HG03469 (cell line): Measurements from ENCODE around the gene TSKS.
"Not testable (repeated sequence)": the region's sequence is repeated elsewhere in the genome, so short reads cannot be mapped to it uniquely, and the experiment has no call there.

Experiments
- ATAC-seq: cut with Tn5 transposase; IDR thresholded peaks from one replicate; pipeline ENCODE4 v1.9.1; 2021; ENCODE audit warnings: mild to moderate bottlenecking, moderate library complexity, moderate number of reproducible peaks; ENCODE audit not compliant: unreplicated experiment

The TSKS gene

GRCh38 chr19:49727217-49728030, 35.7 kb downstream of the TSKS start:
- ATAC-seq: no peak

GRCh38 chr19:49719420-49719819, 43.7 kb downstream of the TSKS start:
- ATAC-seq: not testable (repeated sequence)

DNA sequence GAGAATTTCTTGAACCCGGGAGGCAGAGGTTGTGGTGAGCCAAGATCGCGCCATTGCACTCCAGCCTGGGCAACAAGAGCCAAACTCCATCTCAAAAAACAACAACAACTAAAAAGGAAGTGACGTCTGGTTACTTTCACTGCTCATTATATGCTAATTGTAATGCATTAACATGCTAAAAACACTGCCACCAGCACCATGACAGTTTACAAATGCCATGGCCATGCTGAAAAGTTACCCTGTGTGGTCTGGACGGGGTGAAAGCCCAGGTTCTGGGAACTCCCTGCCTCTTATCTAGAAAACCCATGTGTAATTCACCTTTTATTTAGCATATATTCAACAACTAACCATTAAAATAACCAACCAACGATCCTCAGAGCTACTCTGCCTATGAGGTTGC, 44.1 kb downstream of the TSKS start:
- no peak for ATAC-seq

GRCh38 chr19:49718511-49718910, 44.6 kb downstream of the TSKS start:
- ATAC-seq: no peak

DNA sequence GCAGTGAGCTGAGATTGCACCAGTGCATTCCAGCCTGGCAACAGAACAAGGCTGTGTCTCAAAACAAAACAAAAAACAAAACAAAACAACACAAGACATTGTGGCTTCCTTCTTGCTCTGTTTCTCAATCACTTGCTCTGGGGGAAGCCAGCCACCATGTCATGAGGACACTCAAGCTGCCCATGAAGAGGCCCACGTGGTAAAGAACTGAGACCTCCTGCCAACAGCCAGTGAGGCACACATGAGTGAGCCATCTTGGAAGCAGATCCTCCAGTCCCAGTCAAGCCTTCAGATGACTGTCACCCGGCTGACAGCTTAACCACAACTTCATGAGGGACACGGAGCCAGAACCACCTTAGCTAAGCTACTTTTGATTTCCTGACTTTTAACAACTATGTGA, 47.0 kb downstream of the TSKS start:
- ATAC-seq: no peak

GRCh38 chr19:49713236-49713845, 49.8 kb downstream of the TSKS start:
- no peak for ATAC-seq

DNA sequence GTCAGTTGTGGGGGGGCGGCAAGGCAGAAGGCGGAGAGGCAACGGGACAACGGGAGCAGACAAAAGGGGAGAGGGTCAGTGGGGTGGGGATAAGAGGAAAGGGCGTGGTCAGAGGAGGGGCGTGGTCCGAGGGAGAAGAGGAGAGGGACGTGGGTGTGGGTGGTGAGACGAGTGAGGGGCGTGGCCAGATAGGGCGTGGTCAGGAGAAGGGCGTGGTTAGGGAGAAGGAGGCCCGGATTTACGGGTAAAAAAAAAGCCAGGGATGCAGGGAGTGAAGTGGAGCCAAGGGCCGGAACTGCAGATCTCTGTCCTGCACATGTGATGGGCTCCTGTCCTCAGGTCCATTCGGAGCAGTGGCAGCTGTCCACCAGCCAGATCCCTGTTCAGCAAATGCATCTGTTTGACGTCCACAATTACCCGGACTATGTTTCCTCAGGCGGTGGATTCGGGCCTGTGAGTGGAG, 50.7 kb downstream of the TSKS start:
- no peak for ATAC-seq

DNA sequence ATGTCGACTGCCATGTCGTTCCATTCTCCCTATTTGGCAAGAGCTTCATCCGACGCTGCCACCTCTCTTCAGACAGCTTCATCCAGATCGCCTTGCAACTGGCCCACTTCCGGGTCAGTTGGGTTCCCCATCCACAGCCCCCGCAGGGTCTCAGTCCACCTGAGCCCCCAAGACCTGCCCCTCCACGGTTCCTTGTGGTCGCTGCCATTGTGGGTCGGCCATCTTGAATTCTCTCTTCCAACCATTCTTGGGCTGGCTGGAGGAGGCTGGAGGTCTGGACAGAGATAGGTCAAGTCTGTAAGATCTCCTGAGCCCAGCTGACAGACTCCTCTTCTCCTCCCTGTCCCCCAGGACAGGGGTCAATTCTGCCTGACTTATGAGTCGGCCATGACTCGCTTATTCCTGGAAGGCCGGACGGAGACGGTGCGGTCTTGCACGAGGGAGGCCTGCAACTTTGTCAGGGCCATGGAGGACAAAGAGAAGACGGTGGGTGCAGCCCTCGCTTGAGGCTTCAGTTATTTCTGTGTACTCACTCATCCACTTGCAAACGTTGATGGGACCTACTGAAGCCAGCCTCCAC, 52.6 kb downstream of the TSKS start:
- ATAC-seq: no peak

GRCh38 chr19:49705919-49706318, 57.2 kb downstream of the TSKS start:
- ATAC-seq: no peak

DNA sequence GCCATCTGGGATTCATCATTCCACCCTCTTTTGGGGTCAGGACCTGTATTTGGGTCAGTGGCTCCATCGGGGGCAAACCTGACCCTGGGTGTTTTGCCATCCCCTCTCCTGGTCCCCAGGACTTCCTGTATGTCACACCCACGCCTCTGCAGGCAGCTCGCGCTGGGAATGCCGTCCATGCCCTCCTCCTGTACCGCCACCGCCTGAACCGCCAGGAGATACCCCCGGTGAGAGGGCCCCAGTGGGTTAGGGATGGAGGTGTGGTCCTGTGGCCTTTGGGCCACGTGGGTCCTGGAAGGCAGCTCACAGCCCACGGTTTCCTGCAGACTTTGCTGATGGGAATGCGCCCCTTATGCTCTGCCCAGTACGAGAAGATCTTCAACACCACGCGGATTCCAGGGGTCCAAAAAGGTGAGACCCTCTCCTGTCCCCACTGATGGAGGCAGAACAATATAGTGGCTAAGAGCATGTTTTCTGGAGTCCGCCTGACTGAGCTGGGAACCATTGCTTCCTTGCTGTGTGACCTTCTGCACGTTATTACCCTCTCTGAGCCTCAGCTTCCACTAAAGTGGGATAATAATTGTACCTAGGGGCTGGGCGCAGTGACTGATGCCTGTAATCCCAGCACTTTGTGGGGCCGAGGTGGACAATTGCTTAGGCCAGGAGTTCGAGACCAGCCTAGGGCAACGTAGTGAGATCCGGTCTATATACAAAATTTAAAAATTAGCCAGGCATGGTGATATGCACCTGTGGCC, 58.0 kb downstream of the TSKS start:
- no peak for ATAC-seq

DNA sequence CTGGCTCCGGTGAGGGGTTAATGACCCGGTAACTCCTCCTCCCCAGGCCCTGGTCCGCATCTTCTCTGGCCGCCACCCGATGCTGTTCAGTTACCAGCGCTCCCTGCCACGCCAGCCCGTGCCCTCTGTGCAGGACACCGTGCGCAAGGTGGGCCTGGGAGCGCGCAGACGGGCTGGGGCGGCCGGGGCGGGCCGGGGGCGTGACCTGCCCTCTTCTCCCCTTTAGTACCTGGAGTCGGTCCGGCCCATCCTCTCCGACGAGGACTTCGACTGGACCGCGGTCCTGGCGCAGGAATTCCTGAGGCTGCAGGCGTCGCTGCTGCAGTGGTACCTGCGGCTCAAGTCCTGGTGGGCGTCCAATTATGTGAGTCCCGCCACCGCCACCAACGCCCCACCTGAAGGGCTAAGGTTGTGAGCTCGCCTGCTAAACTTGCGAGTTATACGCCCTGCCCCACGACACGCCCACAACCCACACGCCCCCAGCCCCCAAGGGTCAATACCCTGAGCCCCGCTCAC, 61.8 kb downstream of the TSKS start:
- ATAC-seq: no peak

GRCh38 chr19:49700563-49700962, 62.5 kb downstream of the TSKS start:
- no peak for ATAC-seq

DNA sequence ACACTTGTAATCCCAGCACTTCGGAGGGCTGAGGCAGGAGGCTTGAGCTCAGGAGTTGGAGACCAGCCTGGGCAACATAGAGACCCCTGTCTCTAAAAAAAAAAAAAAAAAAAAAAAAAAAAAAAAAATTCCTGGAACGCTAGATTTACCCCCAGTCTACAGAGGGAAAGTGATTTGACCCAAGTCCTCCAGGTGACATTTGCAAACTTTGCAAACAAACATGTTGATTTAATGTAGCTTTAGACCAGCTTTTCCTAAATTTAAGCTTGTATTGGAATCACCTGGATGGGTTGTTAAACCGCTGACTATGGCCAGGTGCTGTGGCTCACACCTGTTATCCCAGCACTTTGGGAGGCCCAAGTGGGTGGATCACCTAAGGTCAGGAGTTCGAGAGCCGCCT, 63.7 kb downstream of the TSKS start:
- ATAC-seq: no peak

DNA sequence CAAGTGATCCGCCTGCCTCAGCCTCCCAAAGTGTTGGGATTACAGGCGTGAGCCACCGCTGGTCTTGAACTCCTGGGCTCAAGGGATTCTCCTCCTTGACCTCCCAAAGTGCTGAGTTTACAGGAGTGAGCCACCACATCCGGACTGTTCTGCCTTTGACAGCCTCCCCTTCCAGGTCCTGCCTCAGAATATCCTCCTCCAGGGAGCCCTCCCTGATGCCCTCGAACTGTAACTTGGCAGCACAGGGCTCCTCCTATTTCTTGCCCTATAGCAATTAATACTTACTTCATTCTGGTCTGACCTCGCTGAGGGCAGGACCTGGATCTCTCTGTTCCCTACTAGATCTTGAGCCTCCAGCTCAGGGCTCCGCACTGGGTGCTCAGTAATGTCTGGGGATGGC, 66.2 kb downstream of the TSKS start:
- ATAC-seq: no peak

DNA sequence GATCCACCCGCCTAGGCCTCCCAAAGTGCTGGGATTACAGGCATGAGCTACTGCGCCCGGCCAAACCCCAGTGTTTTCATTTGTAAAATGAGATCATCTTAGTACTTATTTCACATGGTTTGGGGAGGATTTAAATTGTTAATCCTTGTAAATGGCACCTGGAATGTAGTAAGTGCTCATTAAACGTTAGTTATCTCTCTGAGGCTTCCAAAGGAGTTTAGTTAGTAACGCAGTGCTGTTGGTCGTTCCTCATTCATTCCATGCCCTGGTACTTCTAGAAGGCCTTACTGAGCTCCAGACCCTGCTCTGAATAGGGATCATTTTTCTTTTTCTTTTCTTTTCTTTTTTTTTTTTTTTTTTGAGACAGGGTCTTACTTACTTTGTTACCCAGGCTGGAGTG, 67.0 kb downstream of the TSKS start:
- no peak for ATAC-seq

DNA sequence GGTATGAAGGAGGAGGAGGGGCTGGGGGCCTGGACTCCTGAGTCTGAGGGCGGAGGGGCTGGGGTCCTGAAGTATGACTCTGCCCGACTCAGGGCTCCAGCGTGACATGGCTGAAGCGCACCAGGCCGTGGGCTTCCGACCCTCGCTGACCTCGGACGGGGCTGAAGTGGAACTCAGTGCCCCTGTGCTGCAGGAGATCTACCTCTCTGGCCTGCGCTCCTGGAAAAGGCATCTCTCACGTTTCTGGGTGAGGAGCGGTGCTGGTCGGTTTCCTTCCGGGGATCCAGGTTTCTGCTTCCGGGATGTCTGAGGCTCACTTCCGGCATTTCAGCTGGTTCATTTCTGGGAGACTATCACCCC, 71.0 kb downstream of the TSKS start:
- no peak for ATAC-seq

- no peak for ATAC-seq
Observed at GRCh38 chr19:49691243-49692146, 71.6 kb downstream of the TSKS start.

- no peak for ATAC-seq
Observed at GRCh38 chr19:49690656-49691242, 72.4 kb downstream of the TSKS start, which contains the start of gene CPT1C. Gene CPT1C, plus strand, starts transcription at chr19:49691116. Its CDS starts 1,137 bp downstream, at chr19:49692253.

GRCh38 chr19:49690079-49690655, 72.9 kb downstream of the TSKS start:
- ATAC-seq: no peak
